Kidney (tissue), 14 donors: ENCODE data around the gene MAML3. TPM values are rescaled to one million over a fixed set of nuclear protein-coding genes. Genes with fewer than 3 reads are reported as not detected.

Experiments used
- DNase-seq, 5 donors: peaks; one replicate each; pipeline ENCODE4 v3.0.0-alpha.2; 2013 to 2020
- FAIRE-seq: peaks from 2 replicates; lab custom pipeline; 2012; peaks lifted over from hg19 to GRCh38; lab: Jason Lieb, UNC
- H3K27ac ChIP-seq, 2 donors: one replicate each; pipeline ENCODE4 v1.7.0; 2013; ENCODE audit warnings: low read depth in 2 of 2, low read length in 2 of 2, inconsistent platforms in 1 of 2
- H3K27me3 ChIP-seq: one replicate; pipeline ENCODE4 v1.7.1; 2013; ENCODE audit warnings: low read length, inconsistent platforms; ENCODE audit not compliant: control insufficient read depth, insufficient read depth
- H3K36me3 ChIP-seq, 3 donors: one replicate each; pipeline versions ENCODE4 v1.7.0 to v1.7.1; 2013; ENCODE audit warnings: low read length in 3 of 3, control low read depth in 1 of 3, inconsistent platforms in 1 of 3; ENCODE audit not compliant: insufficient read depth in 3 of 3, control insufficient read depth in 2 of 3
- H3K4me1 ChIP-seq, 3 donors: one replicate each; pipeline versions ENCODE4 v1.7.0 to v1.7.1; 2013; ENCODE audit warnings: low read length in 3 of 3, inconsistent platforms in 1 of 3, low read depth in 1 of 3; ENCODE audit not compliant: control insufficient read depth in 2 of 3, insufficient read depth in 2 of 3
- H3K4me3 ChIP-seq, 3 donors: one replicate each; pipeline versions ENCODE4 v1.7.0 to v1.8.1; 2013; ENCODE audit warnings: low read length in 3 of 3, control low read depth in 1 of 3, inconsistent platforms in 1 of 3
- H3K9ac ChIP-seq, 3 donors: one replicate each; pipeline versions ENCODE4 v1.7.0 to v1.7.1; 2013; ENCODE audit warnings: low read length in 3 of 3, control low read depth in 1 of 3, inconsistent platforms in 1 of 3
- H3K9me3 ChIP-seq, 3 donors: one replicate each; pipeline versions ENCODE4 v1.7.0 to v1.7.1; 2013; ENCODE audit warnings: low read length in 3 of 3, control low read depth in 1 of 3, inconsistent platforms in 1 of 3; ENCODE audit not compliant: control insufficient read depth in 2 of 3, insufficient read depth in 1 of 3
- intact Hi-C: fragments of 100-400 bp; cut with DNase I; formaldehyde crosslinking; loops from one replicate; pipeline ENCODE4 v1.11.1; 2022
- polyA plus RNA-seq: library from polyadenylated mRNA; stranded (reverse); fragments of 350-450 nt; fragmentation: Illumina TruSeq; extraction: RNeasy Lipid Tissue Mini Kit (QIAGEN cat#74804); gene quantifications from one replicate; pipeline ENCODE4 v1.2.3, GENCODE V29; 2014; ENCODE audit warnings: low read depth, low replicate concordance; ENCODE audit not compliant: insufficient read depth
- total RNA-seq: library from RNA; stranded (reverse); fragmentation: NEBNext Ultra II Directional; extraction: Animal tissue kit (Norgen Biotek cat#: 25700); gene quantifications from one replicate; pipeline ENCODE4 v1.2.1, GENCODE V29; 2021
- TF ChIP-seq, protein P1 (sequence below): IDR thresholded peaks from 3 replicates; pipeline ENCODE4 v1.5.1; 2012; ENCODE audit warnings: mild to moderate bottlenecking, moderate library complexity, borderline replicate concordance; ENCODE audit not compliant: insufficient read depth; ENCODE audit errors: extremely low read depth
- donor health status: control.
- donor health status: control.
- donor health status: control.
- donor health status: control.
- donor health status: control.
- donor health status: DM: yes; HTN: yes; CAD: no.
- donor health status: Normal renal cell carcinoma (clear cell type).

Gene MAML3
- total and polyA plus RNA-seq, 2 donors from 2014 or later, result 1.4 to 10.4 TPM

DNA sequence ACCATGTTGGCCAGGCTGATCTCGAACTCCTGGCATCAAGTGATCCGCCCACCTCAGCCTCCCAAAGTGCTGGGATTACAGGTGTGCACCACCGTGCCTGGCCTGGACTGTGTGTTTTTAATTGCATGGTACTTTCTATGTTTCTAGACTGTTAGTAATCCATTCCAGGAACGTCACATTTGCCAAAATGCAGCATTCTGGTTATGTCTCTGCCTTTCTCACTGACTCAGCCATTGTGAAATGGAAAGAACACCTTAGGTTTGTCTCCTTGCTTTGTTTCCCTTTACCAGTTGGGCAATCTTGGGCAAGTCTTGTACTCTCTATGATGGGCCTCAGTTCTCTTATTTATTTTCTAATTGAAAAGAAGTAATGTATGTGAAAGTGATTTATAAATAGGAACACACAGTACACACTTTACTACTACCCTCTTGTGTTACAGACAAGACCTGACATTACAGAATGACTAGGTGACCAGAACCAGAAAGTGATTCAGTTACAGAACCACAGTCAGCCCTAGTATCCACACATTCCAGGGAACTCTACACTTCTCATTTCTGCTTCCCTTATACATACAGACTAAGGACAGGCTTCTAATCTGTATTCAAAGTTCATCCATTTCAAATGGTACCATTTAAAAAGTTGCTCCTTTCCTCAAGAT, 301.2 kb downstream of the MAML3 start:
- TF ChIP-seq, protein P1, sequence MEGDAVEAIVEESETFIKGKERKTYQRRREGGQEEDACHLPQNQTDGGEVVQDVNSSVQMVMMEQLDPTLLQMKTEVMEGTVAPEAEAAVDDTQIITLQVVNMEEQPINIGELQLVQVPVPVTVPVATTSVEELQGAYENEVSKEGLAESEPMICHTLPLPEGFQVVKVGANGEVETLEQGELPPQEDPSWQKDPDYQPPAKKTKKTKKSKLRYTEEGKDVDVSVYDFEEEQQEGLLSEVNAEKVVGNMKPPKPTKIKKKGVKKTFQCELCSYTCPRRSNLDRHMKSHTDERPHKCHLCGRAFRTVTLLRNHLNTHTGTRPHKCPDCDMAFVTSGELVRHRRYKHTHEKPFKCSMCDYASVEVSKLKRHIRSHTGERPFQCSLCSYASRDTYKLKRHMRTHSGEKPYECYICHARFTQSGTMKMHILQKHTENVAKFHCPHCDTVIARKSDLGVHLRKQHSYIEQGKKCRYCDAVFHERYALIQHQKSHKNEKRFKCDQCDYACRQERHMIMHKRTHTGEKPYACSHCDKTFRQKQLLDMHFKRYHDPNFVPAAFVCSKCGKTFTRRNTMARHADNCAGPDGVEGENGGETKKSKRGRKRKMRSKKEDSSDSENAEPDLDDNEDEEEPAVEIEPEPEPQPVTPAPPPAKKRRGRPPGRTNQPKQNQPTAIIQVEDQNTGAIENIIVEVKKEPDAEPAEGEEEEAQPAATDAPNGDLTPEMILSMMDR, result no peak
- H3K9me3 ChIP-seq, result no peaks in the 10 kb centered on the region
- no peaks in the 10 kb centered on the region for H3K36me3 ChIP-seq
- no peaks in the 10 kb centered on the region for H3K27me3 ChIP-seq
- H3K9ac ChIP-seq, result no peak overlapping the region
- intact Hi-C loops, result no loop called here
- H3K4me3 ChIP-seq, result no peak overlapping the region
- H3K4me1 ChIP-seq, result peaks cover 0 to 2% (median 0%) of the 10 kb centered on the region in 3 donors
- DNase-seq (no peak), FAIRE-seq (no peak)
- no peak overlapping the region for H3K27ac ChIP-seq

DNA sequence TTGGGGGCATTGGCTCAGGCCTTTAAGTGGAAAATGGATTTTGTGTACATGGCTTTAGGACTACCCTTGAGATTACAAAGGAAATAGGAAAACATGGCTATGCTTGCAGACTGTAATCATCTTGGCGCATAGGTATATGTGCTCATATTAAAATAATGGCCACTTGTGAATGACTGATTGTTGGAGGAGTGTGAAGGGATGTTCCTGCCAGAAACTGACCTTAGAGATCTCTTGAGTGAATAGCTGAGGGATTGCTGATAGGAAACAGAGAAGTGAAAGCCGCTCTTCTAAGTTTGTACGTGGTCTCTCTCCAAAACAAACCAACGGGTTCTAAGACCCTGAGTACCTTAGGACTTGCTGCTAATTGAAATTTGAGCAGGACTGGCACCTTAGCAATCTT, 302.3 kb downstream of the MAML3 start:
- TF ChIP-seq, protein P1, result no peak
- Histone ChIP-seq H3K9ac (no peak overlapping the region), H3K36me3 (no peaks in the 10 kb centered on the region), H3K27ac (no peak overlapping the region), H3K4me1 (peaks cover 0 to 2% (median 0%) of the 10 kb centered on the region in 3 donors), H3K4me3 (no peak overlapping the region), H3K27me3 (no peaks in the 10 kb centered on the region), H3K9me3 (no peaks in the 10 kb centered on the region)
- intact Hi-C loops, result no loop called here
- no peak for FAIRE-seq
- no peak for DNase-seq

DNA sequence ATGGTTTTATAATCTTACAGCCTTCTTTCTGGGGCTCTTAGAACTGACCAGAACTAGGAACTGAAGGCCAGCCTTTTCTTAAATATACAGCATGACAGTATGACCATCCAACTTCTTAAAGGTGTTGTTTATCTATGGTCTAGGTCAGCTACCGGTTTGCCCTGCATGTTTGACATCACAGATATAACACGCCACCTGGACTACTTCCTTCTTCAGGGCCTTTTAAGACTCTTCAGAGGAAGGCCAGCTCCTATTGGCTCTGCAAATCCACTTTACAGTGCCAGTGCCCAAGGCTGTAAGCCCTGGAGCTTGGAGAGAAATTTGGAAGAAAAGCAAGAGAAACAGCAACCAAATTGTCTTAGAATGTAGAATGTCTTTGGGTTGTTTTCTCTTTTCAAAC, 302.9 kb downstream of the MAML3 start:
- no peaks in the 10 kb centered on the region for H3K36me3 ChIP-seq
- no peaks in the 10 kb centered on the region for H3K27me3 ChIP-seq
- H3K4me3 ChIP-seq, result no peak overlapping the region
- H3K4me1 ChIP-seq, result no peaks in the 10 kb centered on the region
- intact Hi-C loops, result no loop called here
- TF ChIP-seq, protein P1, result no peak
- DNase-seq (no peak), FAIRE-seq (no peak)
- no peak overlapping the region for H3K9ac ChIP-seq
- no peaks in the 10 kb centered on the region for H3K9me3 ChIP-seq
- H3K27ac ChIP-seq, result no peak overlapping the region
